HUES64 (cell line): ENCODE data around the gene TYRP1.
A peak's percentile ranks its signal among the peaks of the same experiment; 100 is the strongest.

Experiments
- H3K27ac ChIP-seq: 2 replicates; pipeline ENCODE4 v1.7.0; 2013; ENCODE audit warnings: low read depth, low read length, inconsistent platforms
- H3K27me3 ChIP-seq: 2 replicates; pipeline ENCODE4 v1.6.1; 2013; ENCODE audit warnings: mild to moderate bottlenecking, low read length; ENCODE audit not compliant: insufficient read depth
- H3K36me3 ChIP-seq: 2 replicates; pipeline ENCODE4 v1.6.1; 2013; ENCODE audit warnings: mild to moderate bottlenecking, low read length; ENCODE audit not compliant: insufficient read depth
- H3K4me1 ChIP-seq: 2 replicates; pipeline ENCODE4 v1.6.1; 2013; ENCODE audit warnings: mild to moderate bottlenecking, low read length, moderate library complexity; ENCODE audit not compliant: insufficient read depth
- H3K4me3 ChIP-seq: 2 replicates; pipeline ENCODE4 v1.5.1; 2013; ENCODE audit warnings: mild to moderate bottlenecking, low read length, moderate library complexity
- H3K9ac ChIP-seq: 2 replicates; pipeline ENCODE4 v1.6.1; 2013; ENCODE audit warnings: mild to moderate bottlenecking, low read depth, low read length
- H3K9me3 ChIP-seq: 2 replicates; pipeline ENCODE4 v1.6.1; 2013; ENCODE audit warnings: low read depth, low read length; ENCODE audit not compliant: insufficient read depth
- WGBS: fragments of 150-250, 120-280 bp; methylation state at CpG from one replicate; pipeline ENCODE4 v1.1.7; 2013; ENCODE audit warnings: missing lambda C conversion rate; 5-methylcytosine and 5-hydroxymethylcytosine counted together

Gene TYRP1

GRCh38 chr9:12717907-12718306, 24.7 kb downstream of the TYRP1 start:
- Histone ChIP-seq H3K27ac (no peak overlapping the region), H3K9ac (no peak overlapping the region), H3K36me3 (no peaks in the 10 kb centered on the region), H3K4me3 (no peak overlapping the region), H3K9me3 (no peaks in the 10 kb centered on the region), H3K4me1 (peaks cover 12% of the 10 kb centered on the region), H3K27me3 (no peaks in the 10 kb centered on the region)
- WGBS: no CpG with 5 or more reads among the region's 1 CpG

- Histone ChIP-seq H3K9me3 (no peaks in the 10 kb centered on the region), H3K4me1 (peaks cover 12% of the 10 kb centered on the region), H3K27me3 (no peaks in the 10 kb centered on the region), H3K36me3 (no peaks in the 10 kb centered on the region), H3K9ac (peak overlapping the region; percentile 28; the same call in 1 of the 2 replicates), H3K27ac (peak overlapping the region; percentile 52), H3K4me3 (peak overlapping the region; percentile 32)
- WGBS: 15% methylated on average over 6 of the region's 7 CpGs
These were observed 25.4 kb downstream of the TYRP1 start for GRCh38 chr9:12718482-12719026.

- WGBS: 43% methylated on average over 1 of the region's 1 CpG
- Histone ChIP-seq H3K9me3 (no peaks in the 10 kb centered on the region), H3K4me3 (no peak overlapping the region), H3K27ac (no peak overlapping the region), H3K36me3 (no peaks in the 10 kb centered on the region), H3K9ac (no peak overlapping the region), H3K4me1 (peaks cover 12% of the 10 kb centered on the region), H3K27me3 (no peaks in the 10 kb centered on the region)
These were observed 26.2 kb downstream of the TYRP1 start for GRCh38 chr9:12719431-12719830.

- H3K36me3 ChIP-seq: no peaks in the 10 kb centered on the region
- H3K9me3 ChIP-seq: no peaks in the 10 kb centered on the region
- no peaks in the 10 kb centered on the region for H3K27me3 ChIP-seq
- no peak overlapping the region for H3K9ac ChIP-seq
- H3K27ac ChIP-seq: no peak overlapping the region
- 72% methylated on average over 3 of the region's 3 CpGs for WGBS
- H3K4me3 ChIP-seq: no peak overlapping the region
- peaks cover 12% of the 10 kb centered on the region for H3K4me1 ChIP-seq
These were observed 27.4 kb downstream of the TYRP1 start for GRCh38 chr9:12720551-12720950.

- Histone ChIP-seq H3K9me3 (no peaks in the 10 kb centered on the region), H3K27ac (no peak overlapping the region), H3K4me1 (peaks cover 12% of the 10 kb centered on the region), H3K9ac (no peak overlapping the region), H3K36me3 (no peaks in the 10 kb centered on the region), H3K4me3 (no peak overlapping the region), H3K27me3 (no peaks in the 10 kb centered on the region)
- 83% methylated on average over 2 of the region's 2 CpGs for WGBS
These were observed 28.9 kb downstream of the TYRP1 start for GRCh38 chr9:12722131-12722530.

GRCh38 chr9:12723409-12724028, 30.3 kb downstream of the TYRP1 start:
- Histone ChIP-seq H3K4me3 (no peak overlapping the region), H3K9ac (no peak overlapping the region)
- 90% methylated on average over 3 of the region's 5 CpGs for WGBS

GRCh38 chr9:12726795-12727194, 33.6 kb downstream of the TYRP1 start:
- WGBS: 96% methylated on average over 2 of the region's 2 CpGs
- Histone ChIP-seq H3K27ac (no peak overlapping the region), H3K36me3 (no peaks in the 10 kb centered on the region)

More at GRCh38 chr9:12723409-12724028, 30.3 kb downstream of the TYRP1 start:
- no peak overlapping the region for H3K27ac ChIP-seq
- H3K4me1 ChIP-seq: peaks cover 7% of the 10 kb centered on the region
- no peaks in the 10 kb centered on the region for H3K36me3 ChIP-seq
- no peaks in the 10 kb centered on the region for H3K9me3 ChIP-seq
- no peaks in the 10 kb centered on the region for H3K27me3 ChIP-seq

GRCh38 chr9:12730198-12730597, 37.0 kb downstream of the TYRP1 start:
- Histone ChIP-seq H3K4me3 (no peak overlapping the region), H3K27me3 (no peaks in the 10 kb centered on the region), H3K27ac (no peak overlapping the region), H3K9ac (no peak overlapping the region), H3K36me3 (no peaks in the 10 kb centered on the region), H3K4me1 (no peaks in the 10 kb centered on the region), H3K9me3 (peaks cover 5% of the 10 kb centered on the region; the same call in 1 of the 2 replicates)
- WGBS: no CpG with 5 or more reads among the region's 1 CpG

More at GRCh38 chr9:12726795-12727194, 33.6 kb downstream of the TYRP1 start:
- Histone ChIP-seq H3K4me1 (no peaks in the 10 kb centered on the region), H3K4me3 (no peak overlapping the region), H3K9me3 (no peaks in the 10 kb centered on the region), H3K27me3 (no peaks in the 10 kb centered on the region), H3K9ac (no peak overlapping the region)

GRCh38 chr9:12730927-12731326, 37.7 kb downstream of the TYRP1 start:
- no peak overlapping the region for H3K9ac ChIP-seq
- no peaks in the 10 kb centered on the region for H3K27me3 ChIP-seq

GRCh38 chr9:12732971-12733370, 39.8 kb downstream of the TYRP1 start:
- Histone ChIP-seq H3K4me1 (no peaks in the 10 kb centered on the region; the same call in 1 of the 2 replicates), H3K36me3 (no peaks in the 10 kb centered on the region), H3K27ac (no peak overlapping the region), H3K27me3 (no peaks in the 10 kb centered on the region), H3K9me3 (peaks cover 5% of the 10 kb centered on the region; the same call in 1 of the 2 replicates), H3K9ac (no peak overlapping the region), H3K4me3 (no peak overlapping the region)
- 93% methylated on average over 3 of the region's 3 CpGs for WGBS

More at GRCh38 chr9:12730927-12731326, 37.7 kb downstream of the TYRP1 start:
- H3K4me1 ChIP-seq: no peaks in the 10 kb centered on the region
- H3K36me3 ChIP-seq: no peaks in the 10 kb centered on the region
- H3K4me3 ChIP-seq: no peak overlapping the region
- H3K27ac ChIP-seq: no peak overlapping the region
- H3K9me3 ChIP-seq: peaks cover 5% of the 10 kb centered on the region; the same call in 1 of the 2 replicates

GRCh38 chr9:12735665-12736064, 42.5 kb downstream of the TYRP1 start:
- peaks cover 5% of the 10 kb centered on the region; the same call in 1 of the 2 replicates for H3K9me3 ChIP-seq
- H3K4me3 ChIP-seq: no peak overlapping the region
- 95% methylated on average over 3 of the region's 3 CpGs for WGBS
- no peak overlapping the region for H3K9ac ChIP-seq
- H3K36me3 ChIP-seq: no peaks in the 10 kb centered on the region
- no peak overlapping the region for H3K27ac ChIP-seq
- H3K27me3 ChIP-seq: no peaks in the 10 kb centered on the region
- H3K4me1 ChIP-seq: no peaks in the 10 kb centered on the region; the same call in 1 of the 2 replicates
